Loucy (cell line): ENCODE results near the gene PDCD5.

Experiments used
- EZH2phosphoT487 ChIP-seq: fragments of 200-600 bp; IDR thresholded peaks from 2 replicates; pipeline ENCODE4 v1.6.1; 2018; ENCODE audit warnings: antibody characterized with exemption, mild to moderate bottlenecking, moderate library complexity, borderline replicate concordance
- TF ChIP-seq, protein P1 (sequence below): fragments of 200-600 bp; sonication (generic); conservative IDR thresholded peaks from 2 replicates; pipeline ENCODE4 v1.5.1; 2014; ENCODE audit warnings: mild to moderate bottlenecking, antibody characterized with exemption, low read length

- TF ChIP-seq, protein P1, sequence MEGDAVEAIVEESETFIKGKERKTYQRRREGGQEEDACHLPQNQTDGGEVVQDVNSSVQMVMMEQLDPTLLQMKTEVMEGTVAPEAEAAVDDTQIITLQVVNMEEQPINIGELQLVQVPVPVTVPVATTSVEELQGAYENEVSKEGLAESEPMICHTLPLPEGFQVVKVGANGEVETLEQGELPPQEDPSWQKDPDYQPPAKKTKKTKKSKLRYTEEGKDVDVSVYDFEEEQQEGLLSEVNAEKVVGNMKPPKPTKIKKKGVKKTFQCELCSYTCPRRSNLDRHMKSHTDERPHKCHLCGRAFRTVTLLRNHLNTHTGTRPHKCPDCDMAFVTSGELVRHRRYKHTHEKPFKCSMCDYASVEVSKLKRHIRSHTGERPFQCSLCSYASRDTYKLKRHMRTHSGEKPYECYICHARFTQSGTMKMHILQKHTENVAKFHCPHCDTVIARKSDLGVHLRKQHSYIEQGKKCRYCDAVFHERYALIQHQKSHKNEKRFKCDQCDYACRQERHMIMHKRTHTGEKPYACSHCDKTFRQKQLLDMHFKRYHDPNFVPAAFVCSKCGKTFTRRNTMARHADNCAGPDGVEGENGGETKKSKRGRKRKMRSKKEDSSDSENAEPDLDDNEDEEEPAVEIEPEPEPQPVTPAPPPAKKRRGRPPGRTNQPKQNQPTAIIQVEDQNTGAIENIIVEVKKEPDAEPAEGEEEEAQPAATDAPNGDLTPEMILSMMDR: no peak
- TF ChIP-seq EZH2phosphoT487: no peak
Observed at GRCh38 chr19:32626969-32627368, 46.0 kb downstream of the PDCD5 start.
